Activated T-helper 1 cell treated with anti-CD3 and anti-CD28 coated beads, Interleukin-12 subunit alpha, Interleukin-12 subunit beta, Interleukin-2, Interleukin-4 antibody, amounts not matched to agents 30 ng/mL and 10 ng/mL and 1 ng/mL, durations not matched to agents 14 hours and 24 hours and 36 hours (primary cell): ENCODE results near the gene KIF5B. TPM values are rescaled to one million over a fixed set of nuclear protein-coding genes. Genes with fewer than 3 reads are reported as not detected.

ENCODE experiments used
- DNase-seq: peaks from one replicate; pipeline ENCODE4 v3.0.0; 2021; ENCODE audit warnings: low spot score
- H3K27ac Mint-ChIP-seq: one replicate; pipeline ENCODE4 v1.8.0; 2021; ENCODE audit warnings: mild to moderate bottlenecking, mixed read lengths
- H3K27me3 Mint-ChIP-seq: one replicate; pipeline ENCODE4 v1.8.0; 2022; ENCODE audit warnings: mild to moderate bottlenecking, moderate library complexity, mixed read lengths; ENCODE audit not compliant: insufficient read depth
- H3K36me3 Mint-ChIP-seq: one replicate; pipeline ENCODE4 v1.8.0; 2021; ENCODE audit warnings: low read depth, mixed read lengths
- H3K4me1 Mint-ChIP-seq: one replicate; pipeline ENCODE4 v1.8.0; 2021; ENCODE audit warnings: low read depth, mixed read lengths
- H3K4me3 Mint-ChIP-seq: one replicate; pipeline ENCODE4 v1.8.0; 2021; ENCODE audit warnings: mild to moderate bottlenecking, moderate library complexity, mixed read lengths
- H3K9me3 Mint-ChIP-seq: one replicate; pipeline ENCODE4 v1.8.0; 2021; ENCODE audit warnings: mixed read lengths
- intact Hi-C: fragments of 100-400 bp; cut with micrococcal nuclease; formaldehyde crosslinking; loops from one replicate; pipeline ENCODE4 v1.15.1; 2024
- total RNA-seq: library from RNA; stranded (reverse); gene quantifications from 2 replicates; pipeline ENCODE4 v1.2.3, GENCODE V29; 2022

KIF5B gene
- total RNA-seq, 1 donor from 2014 or later: 80.7 TPM

GRCh38 chr10:31963589-31963980 is 92.6 kb downstream of the KIF5B start:
- no peaks in the 10 kb centered on the region for H3K9me3 Mint-ChIP-seq
- no peak overlapping the region for H3K27ac Mint-ChIP-seq
- H3K36me3 Mint-ChIP-seq: no peaks in the 10 kb centered on the region
- no peak for DNase-seq
- intact Hi-C loops: no loop called here
- peaks cover 21% of the 10 kb centered on the region for H3K4me1 Mint-ChIP-seq
- peaks cover 2% of the 10 kb centered on the region for H3K27me3 Mint-ChIP-seq
- no peak overlapping the region for H3K4me3 Mint-ChIP-seq

- intact Hi-C loops: no loop called here
- Mint-ChIP-seq H3K27me3 (peaks cover 2% of the 10 kb centered on the region), H3K4me1 (peaks cover 21% of the 10 kb centered on the region), H3K9me3 (no peaks in the 10 kb centered on the region), H3K4me3 (no peak overlapping the region), H3K36me3 (no peaks in the 10 kb centered on the region), H3K27ac (no peak overlapping the region)
- DNase-seq: no peak
These were observed 93.2 kb downstream of the KIF5B start for GRCh38 chr10:31962826-31963588.

GRCh38 chr10:31961277-31962074 is 94.7 kb downstream of the KIF5B start:
- Mint-ChIP-seq H3K27ac (no peak overlapping the region), H3K4me1 (peaks cover 21% of the 10 kb centered on the region), H3K36me3 (no peaks in the 10 kb centered on the region), H3K9me3 (no peaks in the 10 kb centered on the region), H3K4me3 (no peak overlapping the region), H3K27me3 (peaks cover 2% of the 10 kb centered on the region)
- intact Hi-C loops: no loop called here
- DNase-seq: no peak

GRCh38 chr10:31959461-31960173 is 96.6 kb downstream of the KIF5B start:
- Mint-ChIP-seq H3K27me3 (peaks cover 2% of the 10 kb centered on the region), H3K9me3 (peaks cover 1% of the 10 kb centered on the region), H3K4me3 (no peak overlapping the region), H3K27ac (no peak overlapping the region), H3K36me3 (peaks cover 1% of the 10 kb centered on the region), H3K4me1 (peaks cover 21% of the 10 kb centered on the region)
- intact Hi-C loops: no loop called here
- DNase-seq: no peak

Other genes starting within 250 kb of the KIF5B start
- 2.4 and 3.5 TPM in 2 replicates for gene ARHGAP12, start 127.6 kb downstream of the KIF5B start, total RNA-seq